ENCODE data around the gene ARHGEF33. TPM values are rescaled to one million over a fixed set of nuclear protein-coding genes. Genes with fewer than 3 reads are reported as not detected.

The ARHGEF33 gene
- total RNA-seq, 2 experiments from 2014 or later: not detected

DNA sequence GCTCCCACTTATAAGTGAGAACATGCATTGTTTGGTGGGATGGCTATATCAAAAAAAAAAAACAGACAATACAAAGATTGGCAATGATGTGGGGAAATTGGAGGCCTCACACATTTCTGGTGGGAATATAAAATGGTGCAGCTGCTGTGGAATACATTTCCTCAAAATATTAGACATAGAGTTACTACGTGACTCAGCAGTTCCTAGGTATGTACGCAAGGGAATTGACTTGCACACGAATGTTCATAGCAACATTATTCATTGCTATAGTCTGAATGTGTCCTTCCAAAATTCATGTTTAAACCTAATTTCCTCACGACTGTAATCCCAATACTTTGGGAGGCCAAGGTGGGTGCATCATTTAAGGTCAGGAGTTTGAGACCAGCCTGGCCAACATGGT lies 2.3 kb upstream of the ARHGEF33 start:
- ChIA-PET CTCF (interaction anchor here (1.1 kb wide), 1 partner anchor 42 kb away, joined by 3 read pairs; no protein-coding TSS in a partner anchor), POLR2A (no interaction called here)
- Mint-ChIP-seq H3K9me3 (no peaks in the 10 kb centered on the region), H3K4me3 (no peak overlapping the region), H3K4me1 (no peaks in the 10 kb centered on the region), H3K36me3 (ENCODE audit: low read depth) (no peaks in the 10 kb centered on the region), H3K27me3 (peaks cover 4% of the 10 kb centered on the region), H3K27ac (no peak overlapping the region)
- DNase-seq: no peak

DNA sequence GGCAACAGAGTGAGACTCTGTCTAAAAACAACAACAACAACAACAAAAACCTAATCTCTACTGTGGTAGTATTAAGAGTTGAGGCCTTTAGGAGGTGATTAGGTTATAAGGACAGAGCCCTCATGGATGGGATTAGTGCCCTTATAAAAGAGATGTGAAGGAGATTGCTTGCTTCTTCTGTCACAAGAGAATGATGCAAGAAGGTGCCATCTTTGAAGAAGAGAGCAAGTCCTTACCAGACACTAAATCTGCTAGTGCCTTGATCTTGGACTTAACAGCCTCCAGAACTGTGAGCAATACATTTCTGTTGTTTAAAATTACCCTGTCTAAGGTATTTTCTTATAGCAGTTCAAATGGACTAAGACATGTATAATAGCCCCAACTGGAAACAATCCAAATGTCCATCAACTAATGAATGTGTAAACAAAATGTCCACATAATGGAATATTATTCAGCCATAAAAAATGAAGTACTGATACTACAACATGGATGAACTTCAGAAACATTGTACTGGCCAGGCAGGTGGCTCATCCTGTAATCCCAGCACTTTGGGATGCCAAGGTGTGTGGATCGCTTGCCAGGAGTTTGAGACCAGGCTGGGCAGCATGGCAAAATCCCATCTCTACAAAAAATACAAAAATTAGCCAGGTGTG lies 1.6 kb upstream of the ARHGEF33 start:
- no peak overlapping the region for H3K27ac Mint-ChIP-seq
- H3K4me3 Mint-ChIP-seq: no peak overlapping the region
- no peak for DNase-seq
- no peaks in the 10 kb centered on the region for H3K9me3 Mint-ChIP-seq
- ChIA-PET CTCF (no interaction called here), POLR2A (no interaction called here)
- H3K27me3 Mint-ChIP-seq: peaks cover 4% of the 10 kb centered on the region
- H3K36me3 Mint-ChIP-seq (ENCODE audit: low read depth): no peaks in the 10 kb centered on the region
- no peaks in the 10 kb centered on the region for H3K4me1 Mint-ChIP-seq

DNA sequence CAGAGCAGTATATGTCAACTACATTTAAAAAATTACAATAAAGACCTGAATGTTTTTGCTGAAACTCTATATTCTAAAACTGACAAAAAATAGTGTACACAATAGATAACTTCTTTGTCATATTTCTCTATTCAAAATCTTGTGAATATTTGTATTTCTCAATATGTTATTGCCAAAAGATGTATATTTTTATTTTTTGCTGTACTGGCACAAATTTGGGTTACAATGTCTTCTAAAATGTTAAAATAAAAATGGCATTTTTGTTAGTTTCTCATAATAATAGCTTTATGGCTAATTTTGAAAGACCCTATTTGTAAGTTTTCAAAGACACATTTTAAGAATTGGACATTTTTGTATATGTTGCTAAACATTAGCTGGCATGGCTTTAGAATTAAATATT lies 630 bp upstream of the ARHGEF33 start:
- no peaks in the 10 kb centered on the region for H3K4me1 Mint-ChIP-seq
- no peak overlapping the region for H3K27ac Mint-ChIP-seq
- no peak for DNase-seq
- no peak overlapping the region for H3K4me3 Mint-ChIP-seq
- CTCF ChIA-PET: no interaction called here
- no peaks in the 10 kb centered on the region for H3K36me3 Mint-ChIP-seq (ENCODE audit: low read depth)
- POLR2A ChIA-PET: no interaction called here
- H3K9me3 Mint-ChIP-seq: no peaks in the 10 kb centered on the region
- H3K27me3 Mint-ChIP-seq: peaks cover 4% of the 10 kb centered on the region

- ChIA-PET CTCF (interaction anchor here (0.8 kb wide), 1 partner anchor 77 kb away, joined by 3 read pairs; no protein-coding TSS in a partner anchor), POLR2A (interaction anchor here (0.6 kb wide), 2 partner anchors 93 to 349 kb away, joined by 3 to 7 read pairs; no protein-coding TSS in a partner anchor)
- peaks cover 7% of the 10 kb centered on the region for H3K27me3 Mint-ChIP-seq
- H3K36me3 Mint-ChIP-seq (ENCODE audit: low read depth): no peaks in the 10 kb centered on the region
- no peaks in the 10 kb centered on the region for H3K9me3 Mint-ChIP-seq
- H3K4me1 Mint-ChIP-seq: no peaks in the 10 kb centered on the region
- no peak overlapping the region for H3K27ac Mint-ChIP-seq
- H3K4me3 Mint-ChIP-seq: no peak overlapping the region
- no peak for DNase-seq
These were observed 3.1 kb downstream of the ARHGEF33 start for GRCh38 chr2:38892819-38893218.

- DNase-seq: no peak
- Mint-ChIP-seq H3K4me3 (no peak overlapping the region), H3K36me3 (ENCODE audit: low read depth) (no peaks in the 10 kb centered on the region), H3K27ac (no peak overlapping the region), H3K4me1 (no peaks in the 10 kb centered on the region), H3K27me3 (peaks cover 9% of the 10 kb centered on the region), H3K9me3 (no peaks in the 10 kb centered on the region)
- ChIA-PET CTCF (no interaction called here), POLR2A (no interaction called here)
These were observed 8.6 kb downstream of the ARHGEF33 start for GRCh38 chr2:38898256-38898655.

GRCh38 chr2:38900726-38901125 lies 11.1 kb downstream of the ARHGEF33 start:
- no peaks in the 10 kb centered on the region for H3K4me1 Mint-ChIP-seq
- ChIA-PET CTCF (interaction anchor here (0.9 kb wide), 1 partner anchor 24 kb away, joined by 3 read pairs; the partner anchor contains the start of genes DHX57 and MORN2), POLR2A (no interaction called here)
- peaks cover 9% of the 10 kb centered on the region for H3K27me3 Mint-ChIP-seq
- no peak overlapping the region for H3K27ac Mint-ChIP-seq
- DNase-seq: no peak
- H3K9me3 Mint-ChIP-seq: no peaks in the 10 kb centered on the region
- H3K36me3 Mint-ChIP-seq (ENCODE audit: low read depth): no peaks in the 10 kb centered on the region
- no peak overlapping the region for H3K4me3 Mint-ChIP-seq

DNA sequence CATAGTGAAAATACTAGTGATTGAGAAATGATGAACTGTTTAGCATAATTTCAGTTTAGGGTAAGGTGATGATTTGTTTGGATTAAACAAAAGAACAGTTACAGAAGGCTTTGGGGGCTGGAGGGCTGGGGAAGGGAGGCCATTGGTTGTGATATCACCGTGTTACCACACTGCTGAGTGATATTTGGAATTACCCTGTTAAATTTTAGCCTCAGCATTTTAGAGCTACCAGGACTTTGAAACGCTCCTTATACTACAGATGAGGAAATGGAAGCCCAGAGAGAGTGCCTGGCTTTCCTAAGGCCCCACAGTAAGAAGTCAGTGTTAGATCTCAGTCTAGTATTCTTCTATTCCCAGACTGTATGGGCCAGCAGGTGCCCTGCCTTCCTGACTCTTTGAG lies 15.6 kb downstream of the ARHGEF33 start:
- CTCF ChIA-PET: no interaction called here
- no peak overlapping the region for H3K27ac Mint-ChIP-seq

DNA sequence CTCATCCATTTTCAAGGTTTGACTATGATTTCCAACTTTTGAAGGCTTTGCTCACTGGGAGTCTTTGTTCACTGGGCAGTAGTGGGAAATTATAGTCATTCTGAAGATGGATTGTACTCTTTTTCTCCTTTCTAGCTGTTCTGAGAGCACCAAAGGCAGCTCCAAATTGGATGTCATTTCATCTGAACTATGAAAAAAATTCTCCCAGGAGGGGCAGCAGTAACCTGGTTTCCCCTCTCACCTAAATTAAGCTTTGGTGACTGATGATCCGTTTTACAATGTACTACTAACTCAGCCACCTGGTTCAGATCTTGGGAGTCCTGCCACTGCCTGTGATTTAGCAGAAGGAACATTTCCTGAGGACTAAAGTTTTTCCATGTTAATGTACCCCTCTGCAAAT lies 17.6 kb downstream of the ARHGEF33 start:
- Mint-ChIP-seq H3K36me3 (ENCODE audit: low read depth) (no peaks in the 10 kb centered on the region), H3K9me3 (no peaks in the 10 kb centered on the region), H3K4me1 (peaks cover 10% of the 10 kb centered on the region), H3K4me3 (no peak overlapping the region), H3K27ac (no peak overlapping the region), H3K27me3 (peaks cover 1% of the 10 kb centered on the region)
- DNase-seq: no peak
- ChIA-PET POLR2A (no interaction called here), CTCF (interaction anchor here (0.6 to 1.6 kb wide), 3 partner anchors 13 to 221 kb away, joined by 3 to 5 read pairs (median 3); no protein-coding TSS in a partner anchor)

More for the DNA sequence above, 15.6 kb downstream of the ARHGEF33 start:
- no peak for DNase-seq
- Mint-ChIP-seq H3K4me3 (no peak overlapping the region), H3K4me1 (peaks cover 10% of the 10 kb centered on the region), H3K36me3 (ENCODE audit: low read depth) (no peaks in the 10 kb centered on the region), H3K27me3 (no peaks in the 10 kb centered on the region), H3K9me3 (no peaks in the 10 kb centered on the region)
- POLR2A ChIA-PET: no interaction called here

GRCh38 chr2:38907743-38908562 lies 18.3 kb downstream of the ARHGEF33 start:
- CTCF ChIA-PET: interaction anchor here (0.6 to 1.6 kb wide), 3 partner anchors 12 to 13 kb away, joined by 3 to 5 read pairs (median 3); no protein-coding TSS in a partner anchor
- no peak overlapping the region for H3K4me3 Mint-ChIP-seq
- peaks cover 1% of the 10 kb centered on the region for H3K27me3 Mint-ChIP-seq
- H3K36me3 Mint-ChIP-seq (ENCODE audit: low read depth): no peaks in the 10 kb centered on the region
- POLR2A ChIA-PET: no interaction called here
- peaks cover 10% of the 10 kb centered on the region for H3K4me1 Mint-ChIP-seq
- peak overlapping the region; percentile 5 for H3K27ac Mint-ChIP-seq
- H3K9me3 Mint-ChIP-seq: no peaks in the 10 kb centered on the region
- DNase-seq: no peak

DNA sequence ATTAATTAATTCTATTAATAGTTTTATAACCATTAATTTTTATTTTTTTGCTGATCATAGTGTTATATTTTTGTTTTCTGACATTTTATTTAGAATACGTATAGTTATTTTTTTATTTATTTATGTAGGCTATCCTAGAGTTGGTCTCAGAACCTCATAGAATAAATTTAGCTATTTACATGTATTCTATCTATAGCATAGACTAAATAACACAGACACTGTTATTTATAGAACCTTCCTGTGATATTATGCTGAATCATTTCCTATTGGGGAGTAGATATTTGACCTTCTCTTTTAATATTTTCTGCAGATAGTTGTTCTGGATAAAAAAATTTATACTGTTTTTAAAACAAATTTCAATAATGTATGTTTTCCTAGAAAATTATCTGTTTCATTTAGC lies 20.2 kb downstream of the ARHGEF33 start:
- ChIA-PET CTCF (interaction anchor here (0.7 kb wide), 2 partner anchors 103 to 223 kb away, joined by 3 read pairs; no protein-coding TSS in a partner anchor), POLR2A (no interaction called here)
- H3K4me3 Mint-ChIP-seq: no peak overlapping the region
- H3K27ac Mint-ChIP-seq: no peak overlapping the region
- H3K27me3 Mint-ChIP-seq: peaks cover 1% of the 10 kb centered on the region
- H3K36me3 Mint-ChIP-seq (ENCODE audit: low read depth): no peaks in the 10 kb centered on the region
- no peaks in the 10 kb centered on the region for H3K9me3 Mint-ChIP-seq
- no peak for DNase-seq
- H3K4me1 Mint-ChIP-seq: peaks cover 10% of the 10 kb centered on the region

DNA sequence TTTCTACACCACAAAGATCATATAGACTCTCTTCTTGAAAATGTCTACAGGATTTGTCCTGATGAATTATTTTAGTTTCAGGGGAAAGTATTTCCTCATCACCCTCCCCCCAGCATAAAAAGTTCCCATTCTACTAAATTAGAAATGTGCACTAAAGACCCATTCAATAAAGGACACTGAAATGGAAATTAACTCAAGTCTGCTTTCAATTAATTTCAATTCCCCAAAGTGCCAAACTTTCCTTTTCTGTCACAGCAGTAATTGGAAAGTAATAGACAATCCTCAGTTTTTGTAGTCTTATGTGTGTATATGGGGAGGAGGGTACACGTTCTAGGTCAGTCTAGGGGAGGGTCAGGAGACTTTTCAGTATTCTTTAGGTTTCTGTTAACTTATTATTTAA lies 21.5 kb downstream of the ARHGEF33 start:
- no peaks in the 10 kb centered on the region for H3K9me3 Mint-ChIP-seq
- ChIA-PET POLR2A (interaction anchor here (0.5 kb wide), 1 partner anchor 294 kb away, joined by 3 read pairs; no protein-coding TSS in a partner anchor), CTCF (interaction anchor here (1.0 kb wide), 1 partner anchor 35 kb away, joined by 3 read pairs; no protein-coding TSS in a partner anchor)
- H3K36me3 Mint-ChIP-seq (ENCODE audit: low read depth): no peaks in the 10 kb centered on the region
- H3K27me3 Mint-ChIP-seq: peaks cover 1% of the 10 kb centered on the region
- H3K27ac Mint-ChIP-seq: no peak overlapping the region
- DNase-seq: no peak
- no peak overlapping the region for H3K4me3 Mint-ChIP-seq
- peaks cover 10% of the 10 kb centered on the region for H3K4me1 Mint-ChIP-seq

DNA sequence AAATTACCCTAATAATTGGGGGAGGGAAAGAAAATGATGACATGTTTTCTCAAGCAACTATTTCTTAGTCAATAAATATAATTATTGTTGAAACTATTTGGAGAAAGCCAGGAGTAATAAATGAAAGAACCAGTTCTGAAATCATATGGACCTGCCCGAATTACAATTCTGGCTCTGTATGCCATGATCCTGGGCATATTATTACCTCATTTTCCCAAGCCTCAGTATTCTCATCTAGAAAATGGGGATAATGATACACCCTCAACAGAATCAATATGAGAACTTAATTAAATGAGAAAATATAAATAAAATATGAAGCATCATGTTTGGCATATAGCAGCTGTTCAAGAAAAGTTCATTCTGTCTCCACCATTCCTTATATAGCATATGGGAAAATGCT lies 22.9 kb downstream of the ARHGEF33 start:
- no peaks in the 10 kb centered on the region for H3K9me3 Mint-ChIP-seq
- DNase-seq: no peak
- ChIA-PET POLR2A (no interaction called here), CTCF (interaction anchor here (0.7 kb wide), 1 partner anchor 121 kb away, joined by 3 read pairs; no protein-coding TSS in a partner anchor)
- no peaks in the 10 kb centered on the region for H3K36me3 Mint-ChIP-seq (ENCODE audit: low read depth)
- peaks cover 10% of the 10 kb centered on the region for H3K4me1 Mint-ChIP-seq
- H3K27ac Mint-ChIP-seq: no peak overlapping the region
- no peak overlapping the region for H3K4me3 Mint-ChIP-seq
- H3K27me3 Mint-ChIP-seq: peaks cover 1% of the 10 kb centered on the region

DNA sequence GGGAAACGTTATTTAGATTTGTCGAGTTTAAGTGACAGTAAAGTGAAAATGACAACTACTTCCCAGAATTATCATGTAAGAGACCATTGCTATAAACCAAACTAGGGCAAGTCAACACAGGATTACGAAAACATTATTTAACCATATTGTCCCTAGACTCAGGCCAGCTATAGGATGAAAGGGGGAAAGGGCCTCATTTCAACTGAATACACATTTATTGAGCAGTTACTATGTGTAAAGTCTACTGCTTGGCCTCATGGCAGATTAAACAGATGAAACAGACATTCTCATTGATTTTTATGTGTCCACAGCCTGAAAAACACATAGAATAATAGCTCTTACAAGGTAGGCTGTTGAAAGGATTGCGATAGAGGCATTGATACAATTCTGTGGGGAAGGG lies 32.7 kb downstream of the ARHGEF33 start:
- DNase-seq: no peak
- no peak overlapping the region for H3K27ac Mint-ChIP-seq
- ChIA-PET POLR2A (no interaction called here), CTCF (no interaction called here)
- H3K4me1 Mint-ChIP-seq: no peaks in the 10 kb centered on the region
- H3K4me3 Mint-ChIP-seq: no peak overlapping the region
- no peaks in the 10 kb centered on the region for H3K9me3 Mint-ChIP-seq
- H3K27me3 Mint-ChIP-seq: peaks cover 15% of the 10 kb centered on the region
- no peaks in the 10 kb centered on the region for H3K36me3 Mint-ChIP-seq (ENCODE audit: low read depth)

Measured in activated CD4-positive, alpha-beta T cell treated with anti-CD3 and anti-CD28 coated beads, Interleukin-2, amount 10 ng/mL, durations not matched to agents 7 days and 5 days (primary cell).